ENCODE results near the gene OSM. TPM values are rescaled to one million over a fixed set of nuclear protein-coding genes. Genes with fewer than 3 reads are reported as not detected.
"Not testable (repeated sequence)": the region's sequence is repeated elsewhere in the genome, so short reads cannot be mapped to it uniquely, and the experiment has no call there.

OSM gene
- total RNA-seq, 1 experiment from 2014 or later, result not detected

DNA sequence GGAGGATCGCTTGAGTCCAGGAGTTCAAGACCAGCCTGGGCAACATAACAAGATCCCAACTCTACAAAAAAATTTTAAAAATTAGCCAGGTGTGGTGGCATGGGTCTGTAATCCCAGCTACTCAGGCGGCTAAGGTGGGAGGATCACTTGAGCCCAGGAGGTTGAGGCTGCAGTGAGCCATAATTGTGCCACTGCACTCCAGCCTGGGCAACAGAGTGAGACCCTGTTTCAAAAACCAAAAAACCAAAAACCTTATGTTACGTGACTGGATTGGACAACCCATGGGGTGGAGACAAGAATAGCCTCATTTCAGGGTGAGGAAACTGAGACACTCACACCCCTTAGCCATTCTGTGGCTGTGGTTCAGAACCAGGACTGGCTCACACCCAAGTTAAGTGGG is 50.4 kb downstream of the OSM start:
- intact Hi-C loops (cut with micrococcal nuclease); ATAC-seq; H3K9me2 ChIP-seq (ENCODE audit: insufficient read depth); RAD21 ChIA-PET (ENCODE audit: low non-redundant PET in 1 of 2, low total read pairs in 2 of 2, uncharacterized antibody in 2 of 2, unreplicated experiment in 2 of 2); H3K4me3 ChIP-seq (replicated peaks in 1 of 2; ENCODE audit: low read depth in 1 of 2, low read length in 2 of 2); H3K4me2 ChIP-seq (ENCODE audit: low read length); H3K79me2 ChIP-seq (ENCODE audit: insufficient read depth, low read length); H3K9ac ChIP-seq (ENCODE audit: low read length); H3K9me3 ChIP-seq (ENCODE audit: control insufficient read depth in 1 of 2, insufficient read depth in 1 of 2, low read depth in 1 of 2, low read length in 2 of 2); CTCF ChIA-PET; H2AFZ ChIP-seq (ENCODE audit: low read depth, low read length, poor library complexity, severe bottlenecking); BruUV-seq (replicated peaks); H4K20me1 ChIP-seq (ENCODE audit: insufficient read depth); H3K36me3 ChIP-seq (ENCODE audit: control insufficient read depth in 1 of 2, insufficient read depth in 2 of 2, low read length in 2 of 2); H3K27ac ChIP-seq (ENCODE audit: low read depth, low read length); H3K27me3 ChIP-seq (ENCODE audit: insufficient read depth, low read length); DNase-seq (ENCODE audit: low read depth, low spot score): not testable (repeated sequence)
- POLR2A ChIA-PET, result interaction anchor here (1.6 kb wide), 1 partner anchor 24 kb away, joined by 5 read pairs; no protein-coding TSS in a partner anchor
- peaks cover 39 to 91% of the 10 kb centered on the region in 2 experiments for H3K4me1 ChIP-seq (ENCODE audit: control insufficient read depth in 1 of 2, insufficient read depth in 2 of 2, low read length in 2 of 2)

DNA sequence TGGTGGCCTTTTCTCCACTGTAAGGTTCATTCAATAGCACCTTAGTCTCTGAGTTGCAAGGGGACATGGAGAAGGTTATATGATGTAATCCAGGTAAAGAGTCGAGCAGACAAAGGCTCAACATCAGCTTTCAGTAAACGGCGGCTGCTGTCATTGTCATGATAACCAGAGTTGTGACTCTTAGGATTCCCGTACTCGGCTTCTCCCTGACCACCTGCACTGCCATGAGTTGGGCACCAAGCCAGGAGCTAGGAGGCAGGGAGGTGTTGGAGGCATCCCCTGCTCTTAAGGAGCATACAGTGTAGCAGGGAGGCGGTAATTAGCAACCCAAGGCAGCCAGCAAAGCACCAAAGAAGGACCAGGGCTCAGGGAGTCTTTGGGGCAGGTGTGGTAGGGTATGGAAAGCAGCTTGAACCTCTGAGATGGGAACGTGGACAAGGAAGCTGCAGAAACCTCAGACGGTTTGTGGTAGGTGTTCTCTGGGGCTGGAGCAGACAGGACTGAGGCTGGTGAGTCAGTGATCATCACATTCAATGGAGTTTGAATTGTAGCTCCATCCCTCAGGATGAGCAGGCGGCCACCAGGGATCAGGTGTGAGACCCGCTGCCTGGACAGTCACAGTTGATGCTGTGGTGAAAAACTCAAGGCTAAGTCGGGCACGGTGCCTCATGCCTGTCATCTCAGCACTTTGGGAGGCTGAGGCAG is 51.8 kb downstream of the OSM start:
- H3K27ac ChIP-seq (ENCODE audit: low read depth, low read length), result peak overlapping the region; percentile 23; the same call in 1 of the 2 replicates
- peaks cover 50 to 91% of the 10 kb centered on the region in 2 experiments for H3K4me1 ChIP-seq (ENCODE audit: control insufficient read depth in 1 of 2, insufficient read depth in 2 of 2, low read length in 2 of 2)
- peak overlapping the region; percentile 50 for H2AFZ ChIP-seq (ENCODE audit: low read depth, low read length, poor library complexity, severe bottlenecking)
- H3K9me2 ChIP-seq (ENCODE audit: insufficient read depth), result no peaks in the 10 kb centered on the region
- no peak overlapping the region; the same call in 1 of the 2 replicates for H3K4me2 ChIP-seq (ENCODE audit: low read length)
- RAD21 ChIA-PET (ENCODE audit: low non-redundant PET in 1 of 2, low total read pairs in 2 of 2, uncharacterized antibody in 2 of 2, unreplicated experiment in 2 of 2), result no interaction called here
- no TSS peak for BruUV-seq (replicated peaks)
- no peak overlapping the region for H3K4me3 ChIP-seq (replicated peaks in 1 of 2; ENCODE audit: low read depth in 1 of 2, low read length in 2 of 2)
- no peaks in the 10 kb centered on the region for H3K9me3 ChIP-seq (ENCODE audit: control insufficient read depth in 1 of 2, insufficient read depth in 1 of 2, low read depth in 1 of 2, low read length in 2 of 2)
- POLR2A ChIA-PET, result interaction anchor here (1.0 to 2.0 kb wide), 4 partner anchors 9 to 46 kb away, joined by 3 to 9 read pairs (median 6); no protein-coding TSS in a partner anchor
- no peaks in the 10 kb centered on the region for H3K79me2 ChIP-seq (ENCODE audit: insufficient read depth, low read length)
- DNase-seq (ENCODE audit: low read depth, low spot score) (no peak), ATAC-seq (no peak)
- peak overlapping the region; percentile 33; the same call in 1 of the 2 replicates for H3K9ac ChIP-seq (ENCODE audit: low read length)
- no peaks in the 10 kb centered on the region for H3K27me3 ChIP-seq (ENCODE audit: insufficient read depth, low read length)
- H4K20me1 ChIP-seq (ENCODE audit: insufficient read depth), result no peaks in the 10 kb centered on the region
- CTCF ChIA-PET, result interaction anchor here (1.0 kb wide), 1 partner anchor 8 kb away, joined by 3 read pairs; no protein-coding TSS in a partner anchor
- H3K36me3 ChIP-seq (ENCODE audit: control insufficient read depth in 1 of 2, insufficient read depth in 2 of 2, low read length in 2 of 2), result no peaks in the 10 kb centered on the region
- intact Hi-C loops (cut with micrococcal nuclease), result no loop called here
- TF ChIP-seq ZFX (IDR thresholded peaks at IDR 0.05), result no peak
- TF ChIP-seq YY1 (IDR thresholded peaks at IDR 0.05; ENCODE audit: extremely low read depth, insufficient replicate concordance, low read depth, low read length), result no peak
- TF ChIP-seq TCF7L2 (IDR thresholded peaks at IDR 0.05; ENCODE audit: borderline replicate concordance, extremely low read depth, insufficient read depth, insufficient read length), result no peak
- no peak for TF ChIP-seq SRF (IDR thresholded peaks at IDR 0.05; ENCODE audit: low read depth)
- no peak for TF ChIP-seq EZH2 (IDR thresholded peaks at IDR 0.05)
- TF ChIP-seq, protein P1, sequence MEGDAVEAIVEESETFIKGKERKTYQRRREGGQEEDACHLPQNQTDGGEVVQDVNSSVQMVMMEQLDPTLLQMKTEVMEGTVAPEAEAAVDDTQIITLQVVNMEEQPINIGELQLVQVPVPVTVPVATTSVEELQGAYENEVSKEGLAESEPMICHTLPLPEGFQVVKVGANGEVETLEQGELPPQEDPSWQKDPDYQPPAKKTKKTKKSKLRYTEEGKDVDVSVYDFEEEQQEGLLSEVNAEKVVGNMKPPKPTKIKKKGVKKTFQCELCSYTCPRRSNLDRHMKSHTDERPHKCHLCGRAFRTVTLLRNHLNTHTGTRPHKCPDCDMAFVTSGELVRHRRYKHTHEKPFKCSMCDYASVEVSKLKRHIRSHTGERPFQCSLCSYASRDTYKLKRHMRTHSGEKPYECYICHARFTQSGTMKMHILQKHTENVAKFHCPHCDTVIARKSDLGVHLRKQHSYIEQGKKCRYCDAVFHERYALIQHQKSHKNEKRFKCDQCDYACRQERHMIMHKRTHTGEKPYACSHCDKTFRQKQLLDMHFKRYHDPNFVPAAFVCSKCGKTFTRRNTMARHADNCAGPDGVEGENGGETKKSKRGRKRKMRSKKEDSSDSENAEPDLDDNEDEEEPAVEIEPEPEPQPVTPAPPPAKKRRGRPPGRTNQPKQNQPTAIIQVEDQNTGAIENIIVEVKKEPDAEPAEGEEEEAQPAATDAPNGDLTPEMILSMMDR (IDR thresholded peaks at IDR 0.05 in 2 of 3, conservative IDR thresholded peaks at IDR 0.05 in 1 of 3; ENCODE audit: borderline replicate concordance in 1 of 3, insufficient read depth in 1 of 3, low read depth in 2 of 3, low read length in 2 of 3), result no peak
- TF ChIP-seq, protein P2, sequence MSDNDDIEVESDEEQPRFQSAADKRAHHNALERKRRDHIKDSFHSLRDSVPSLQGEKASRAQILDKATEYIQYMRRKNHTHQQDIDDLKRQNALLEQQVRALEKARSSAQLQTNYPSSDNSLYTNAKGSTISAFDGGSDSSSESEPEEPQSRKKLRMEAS (IDR thresholded peaks at IDR 0.05), result no peak
- TF ChIP-seq, protein P3, sequence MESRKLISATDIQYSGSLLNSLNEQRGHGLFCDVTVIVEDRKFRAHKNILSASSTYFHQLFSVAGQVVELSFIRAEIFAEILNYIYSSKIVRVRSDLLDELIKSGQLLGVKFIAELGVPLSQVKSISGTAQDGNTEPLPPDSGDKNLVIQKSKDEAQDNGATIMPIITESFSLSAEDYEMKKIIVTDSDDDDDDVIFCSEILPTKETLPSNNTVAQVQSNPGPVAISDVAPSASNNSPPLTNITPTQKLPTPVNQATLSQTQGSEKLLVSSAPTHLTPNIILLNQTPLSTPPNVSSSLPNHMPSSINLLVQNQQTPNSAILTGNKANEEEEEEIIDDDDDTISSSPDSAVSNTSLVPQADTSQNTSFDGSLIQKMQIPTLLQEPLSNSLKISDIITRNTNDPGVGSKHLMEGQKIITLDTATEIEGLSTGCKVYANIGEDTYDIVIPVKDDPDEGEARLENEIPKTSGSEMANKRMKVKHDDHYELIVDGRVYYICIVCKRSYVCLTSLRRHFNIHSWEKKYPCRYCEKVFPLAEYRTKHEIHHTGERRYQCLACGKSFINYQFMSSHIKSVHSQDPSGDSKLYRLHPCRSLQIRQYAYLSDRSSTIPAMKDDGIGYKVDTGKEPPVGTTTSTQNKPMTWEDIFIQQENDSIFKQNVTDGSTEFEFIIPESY (IDR thresholded peaks at IDR 0.05; ENCODE audit: extremely low read depth, insufficient replicate concordance, low read length), result no peak
- TF ChIP-seq, protein P4, sequence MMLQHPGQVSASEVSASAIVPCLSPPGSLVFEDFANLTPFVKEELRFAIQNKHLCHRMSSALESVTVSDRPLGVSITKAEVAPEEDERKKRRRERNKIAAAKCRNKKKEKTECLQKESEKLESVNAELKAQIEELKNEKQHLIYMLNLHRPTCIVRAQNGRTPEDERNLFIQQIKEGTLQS (IDR thresholded peaks at IDR 0.05), result no peak

Measured in HCT116 (cell line).